Measurements from ENCODE around the gene PDZK1IP1. TPM values are rescaled to one million over a fixed set of nuclear protein-coding genes. Genes with fewer than 3 reads are reported as not detected.

PDZK1IP1 gene
- total and polyA plus RNA-seq, 4 donors = 0.75 to 2.2 (median 0.98) TPM

DNA sequence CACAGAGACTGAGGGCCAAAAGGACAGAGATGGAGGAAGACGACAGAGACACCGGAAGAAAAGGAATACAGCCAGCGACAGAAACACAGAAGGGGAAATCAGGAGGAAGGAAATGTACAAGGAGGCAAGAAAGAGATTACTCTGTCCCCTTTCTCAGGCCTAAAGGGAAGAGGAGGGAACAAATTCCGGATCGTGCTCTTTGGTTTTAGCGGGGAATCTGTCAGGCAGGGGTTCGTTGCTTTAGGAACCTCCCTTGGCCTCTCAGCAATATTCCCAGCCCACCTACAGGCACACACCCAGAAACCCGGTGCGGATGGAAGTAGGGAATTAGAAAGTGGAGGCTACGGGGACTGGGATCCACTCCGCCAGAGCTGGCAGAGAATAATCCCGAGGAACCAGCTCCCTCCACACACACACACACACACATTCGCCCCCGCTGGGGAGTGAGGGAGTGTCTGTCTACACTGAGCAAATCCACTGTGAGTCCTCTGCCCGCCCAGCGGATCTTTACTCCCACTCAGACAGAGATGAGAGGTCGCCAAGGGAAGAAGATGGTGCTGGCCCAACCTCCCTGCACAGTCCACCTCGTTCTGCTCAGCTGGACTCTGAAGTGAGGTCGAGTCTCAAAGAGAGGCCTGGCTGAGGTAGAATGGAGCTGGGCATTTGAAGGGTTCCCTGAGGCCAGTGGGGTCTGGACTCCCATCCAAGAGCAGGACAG lies 36.4 kb upstream of the PDZK1IP1 start:
- Histone ChIP-seq H3K4me3 (ENCODE audit: low read depth in 1 of 3, low read length in 3 of 3) (peak overlapping the region in 1 of 3 donors; percentile 24), H3K27ac (ENCODE audit: low read depth in 1 of 2, low read length in 2 of 2) (peak overlapping the region in 1 of 2 donors; percentile 42), H3K9me3 (ENCODE audit: control insufficient read depth in 4 of 4, low read length in 3 of 4) (peaks cover 0 to 1% (median 0%) of the 10 kb centered on the region in 4 donors), H3K36me3 (ENCODE audit: control insufficient read depth in 4 of 4, insufficient read depth in 3 of 4, low read depth in 1 of 4, low read length in 3 of 4) (no peaks in the 10 kb centered on the region), H3K9ac (ENCODE audit: low read depth in 1 of 2, low read length in 2 of 2) (no peak overlapping the region), H3K4me1 (ENCODE audit: control insufficient read depth in 4 of 4, insufficient read depth in 4 of 4, low read length in 3 of 4) (peaks cover 0 to 6% (median 6%) of the 10 kb centered on the region in 4 donors), H3K27me3 (ENCODE audit: control insufficient read depth in 4 of 4, insufficient read depth in 4 of 4, low read length in 3 of 4) (peaks cover 0 to 21% (median 11%) of the 10 kb centered on the region in 4 donors)
- WGBS = 16% methylated on average over 19 of the region's 19 CpGs
- DNase-seq (ENCODE audit: low spot score) = peak; percentile 65
- no peak for TF ChIP-seq GABPA (IDR thresholded peaks at IDR 0.05 in 1 of 2, conservative IDR thresholded peaks at IDR 0.05 in 1 of 2)
- peak; percentile 34 for TF ChIP-seq NR2F2 (IDR thresholded peaks at IDR 0.05)

DNA sequence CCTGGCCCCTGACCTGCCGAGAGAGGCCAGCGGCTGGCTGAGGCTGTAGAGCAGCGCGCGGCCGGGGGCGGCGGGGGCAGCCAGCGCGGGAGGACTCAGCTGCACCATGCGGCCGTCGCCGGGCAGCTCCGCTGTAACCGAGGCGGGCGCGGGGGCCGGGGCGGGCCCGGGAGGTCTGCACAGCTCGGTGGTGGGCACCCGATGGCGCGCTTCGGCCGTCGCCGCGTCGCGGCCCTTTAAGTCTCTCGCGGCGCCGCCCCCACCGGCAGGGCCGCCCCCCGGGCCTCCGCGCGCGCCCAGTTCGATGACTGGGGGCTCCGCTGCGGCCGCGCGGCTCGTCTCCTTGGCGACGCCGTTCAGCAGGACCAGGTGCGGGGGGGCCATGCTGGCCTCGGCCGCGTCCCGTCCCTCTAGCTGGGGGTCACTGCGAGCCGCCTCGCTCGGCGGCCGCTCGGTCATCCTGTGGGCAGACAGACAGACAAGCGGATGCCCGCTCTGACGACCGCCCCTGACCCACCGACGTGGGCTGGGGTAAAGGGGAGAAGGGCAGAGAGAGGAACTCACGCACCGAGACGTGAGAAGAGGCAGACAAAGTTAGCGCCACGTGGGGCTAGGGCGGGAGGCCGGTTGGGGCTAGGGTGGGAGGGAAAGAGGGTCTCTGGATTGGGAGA lies 35.7 kb upstream of the PDZK1IP1 start:
- peaks cover 0 to 18% (median 12%) of the 10 kb centered on the region in 4 donors for H3K27me3 ChIP-seq (ENCODE audit: control insufficient read depth in 4 of 4, insufficient read depth in 4 of 4, low read length in 3 of 4)

More for the DNA sequence above, 35.7 kb upstream of the PDZK1IP1 start:
- Histone ChIP-seq H3K4me1 (ENCODE audit: control insufficient read depth in 4 of 4, insufficient read depth in 4 of 4, low read length in 3 of 4) (peaks cover 0 to 6% (median 5%) of the 10 kb centered on the region in 4 donors), H3K9ac (ENCODE audit: low read depth in 1 of 2, low read length in 2 of 2) (no peak overlapping the region), H3K27ac (ENCODE audit: low read depth in 1 of 2, low read length in 2 of 2) (no peak overlapping the region), H3K9me3 (ENCODE audit: control insufficient read depth in 4 of 4, low read length in 3 of 4) (peaks cover 0 to 1% (median 0%) of the 10 kb centered on the region in 4 donors), H3K4me3 (ENCODE audit: low read depth in 1 of 3, low read length in 3 of 3) (peak overlapping the region in 1 of 3 donors; percentile 24), H3K36me3 (ENCODE audit: control insufficient read depth in 4 of 4, insufficient read depth in 3 of 4, low read depth in 1 of 4, low read length in 3 of 4) (no peaks in the 10 kb centered on the region)
- peak; percentile 43 for DNase-seq (ENCODE audit: low spot score)
- WGBS = 3% methylated on average over 79 of the region's 79 CpGs
- TF ChIP-seq TAF1 (conservative IDR thresholded peaks at IDR 0.05) (no peak), CTCF (IDR thresholded peaks at IDR 0.05; ENCODE audit: low read depth, low read length, missing input control) (no peak), HNF4G (IDR thresholded peaks at IDR 0.05) (no peak), GABPA (IDR thresholded peaks at IDR 0.05 in 1 of 2, conservative IDR thresholded peaks at IDR 0.05 in 1 of 2) (no peak), REST (IDR thresholded peaks at IDR 0.05) (no peak), SP1 (IDR thresholded peaks at IDR 0.05) (no peak), NR2F2 (IDR thresholded peaks at IDR 0.05) (no peak), RAD21 (IDR thresholded peaks at IDR 0.05) (no peak), RXRA (IDR thresholded peaks at IDR 0.05) (no peak), HNF4A (conservative IDR thresholded peaks at IDR 0.05) (no peak), MAX (IDR thresholded peaks at IDR 0.05) (no peak), FOXA2 (IDR thresholded peaks at IDR 0.05) (no peak), EGR1 (IDR thresholded peaks at IDR 0.05; ENCODE audit: low read depth in 2 of 2) (no peak), FOXA1 (IDR thresholded peaks at IDR 0.05) (no peak), ZBTB33 (IDR thresholded peaks at IDR 0.05) (no peak), YY1 (IDR thresholded peaks at IDR 0.05) (no peak), JUND (IDR thresholded peaks at IDR 0.05) (no peak)
- TF ChIP-seq, protein P1, sequence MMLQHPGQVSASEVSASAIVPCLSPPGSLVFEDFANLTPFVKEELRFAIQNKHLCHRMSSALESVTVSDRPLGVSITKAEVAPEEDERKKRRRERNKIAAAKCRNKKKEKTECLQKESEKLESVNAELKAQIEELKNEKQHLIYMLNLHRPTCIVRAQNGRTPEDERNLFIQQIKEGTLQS (IDR thresholded peaks at IDR 0.05) = no peak
